HAP-1 (cell line): ENCODE measurements around the gene TEN1.

Experiments used
- DNase-seq, 2 experiments: peaks; one replicate each; pipeline ENCODE4 v3.0.0-alpha.2; 2016 to 2020; ENCODE audit warnings: low spot score in 2 of 2
- H3K27me3 ChIP-seq: fragments of 250-450 bp; sonication (Bioruptor Pico); 2 replicates; pipeline ENCODE4 v1.5.1; 2020; ENCODE audit warnings: low read depth, mild to moderate bottlenecking, moderate library complexity
- H3K36me3 ChIP-seq: fragments of 250-450 bp; sonication (Bioruptor Pico); replicated peaks from 2 replicates; pipeline ENCODE4 v1.5.1; 2020; ENCODE audit warnings: mild to moderate bottlenecking
- H3K4me1 ChIP-seq: fragments of 250-450 bp; sonication (Bioruptor Pico); 2 replicates; pipeline ENCODE4 v1.5.1; 2020; ENCODE audit warnings: mild to moderate bottlenecking
- H3K4me3 ChIP-seq: fragments of 250-450 bp; sonication (Bioruptor Pico); 2 replicates; pipeline ENCODE4 v1.5.1; 2020; ENCODE audit warnings: mild to moderate bottlenecking, moderate library complexity
- H3K9me3 ChIP-seq: fragments of 250-450 bp; sonication (Bioruptor Pico); 2 replicates; pipeline ENCODE4 v1.5.1; 2020; ENCODE audit warnings: mild to moderate bottlenecking, moderate library complexity
- in situ Hi-C: fragments of 300-500 bp; cut with MboI; formaldehyde crosslinking; loops from 3 replicates; pipeline ENCODE4 v1.14.3; 2020; ENCODE audit warnings: low sequenced_read_pairs, inconsistent platforms, mixed read lengths

Gene TEN1, protein sequence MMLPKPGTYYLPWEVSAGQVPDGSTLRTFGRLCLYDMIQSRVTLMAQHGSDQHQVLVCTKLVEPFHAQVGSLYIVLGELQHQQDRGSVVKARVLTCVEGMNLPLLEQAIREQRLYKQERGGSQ

DNA sequence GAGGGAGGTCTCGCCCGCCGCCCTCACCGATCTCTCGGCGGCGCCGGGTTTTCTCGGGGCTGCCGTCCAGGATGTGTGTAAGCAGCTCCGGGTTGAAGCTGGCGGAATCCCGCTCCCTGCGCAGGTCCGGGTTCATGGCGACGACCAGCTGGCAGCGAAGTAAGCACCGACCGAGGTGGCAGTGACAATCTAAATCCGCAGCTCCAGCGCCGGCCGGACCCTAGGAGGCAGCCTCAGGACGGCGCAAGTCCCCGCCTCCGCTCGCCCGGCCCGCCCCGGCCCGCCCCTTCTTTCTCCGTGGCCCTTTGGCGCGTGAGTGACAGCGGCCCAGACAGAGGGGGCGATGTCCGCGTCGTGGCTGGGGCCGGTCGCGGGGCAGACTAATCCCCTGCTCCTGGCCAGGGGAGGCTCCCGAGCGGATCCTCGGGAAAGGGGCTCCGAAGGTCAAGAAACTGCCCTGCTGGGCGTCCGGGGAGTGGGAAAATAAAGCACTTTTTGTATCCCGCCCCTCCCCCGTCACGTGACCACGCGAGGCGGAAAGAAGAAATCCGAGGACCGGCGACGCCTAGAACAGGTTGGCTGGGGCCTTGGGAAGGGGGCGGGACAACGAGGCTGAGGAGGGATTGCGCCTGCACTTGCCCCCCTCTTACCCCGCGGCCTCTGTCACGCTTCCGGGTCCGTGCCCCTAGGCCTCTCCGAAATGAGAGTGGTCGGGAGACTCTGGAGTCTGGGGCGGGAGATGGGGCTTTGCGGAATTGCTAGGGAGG is at the start of gene TEN1, which contains the start of gene ACOX1:
TEN1 (plus strand) TSS at position 303 of the 767 bp plus-strand sequence. CDS start 6,953 bp downstream, outside the sequence.
ACOX1 (minus strand) TSS at position 229 of the 767 bp plus-strand sequence; CDS start at position 136, 93 bp downstream.
- no peaks in the 10 kb centered on the region for H3K27me3 ChIP-seq
- H3K9me3 ChIP-seq = no peaks in the 10 kb centered on the region
- H3K4me3 ChIP-seq = peak within 1 kb of the TSS; percentile 73
- in situ Hi-C loops = no loop called here
- H3K36me3 ChIP-seq = 0 out of 2 replicates have a peak, but pooled peaks cover 4% of the 10 kb centered on the region
- peak; percentile 83 to 100 for DNase-seq
- H3K4me1 ChIP-seq = peaks cover 60% of the 10 kb centered on the region

DNA sequence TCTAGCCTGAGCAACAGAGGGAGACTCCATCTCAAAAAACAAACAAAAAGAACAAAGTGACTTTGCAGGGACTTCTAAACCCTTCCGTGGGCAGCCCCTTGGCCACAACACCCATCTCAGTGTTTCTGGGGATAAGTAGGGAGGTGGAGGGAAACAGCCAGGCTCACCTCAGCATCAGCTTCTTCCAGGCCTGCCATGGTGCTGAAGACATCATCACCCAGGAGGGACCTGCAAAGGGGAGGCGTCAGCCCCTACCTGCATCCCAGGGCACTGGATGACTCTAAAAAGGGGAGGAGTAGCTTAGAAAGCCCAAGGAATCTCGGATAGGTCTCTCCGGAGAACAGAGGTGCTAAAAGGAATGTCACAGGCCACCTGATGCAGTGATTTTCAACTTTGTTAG is 48.0 kb upstream of the TEN1 start:
- Histone ChIP-seq H3K36me3 (peaks cover 25% of the 10 kb centered on the region), H3K27me3 (no peaks in the 10 kb centered on the region), H3K4me3 (no peak overlapping the region), H3K9me3 (no peaks in the 10 kb centered on the region), H3K4me1 (no peaks in the 10 kb centered on the region)
- no peak for DNase-seq
- in situ Hi-C loops = no loop called here

DNA sequence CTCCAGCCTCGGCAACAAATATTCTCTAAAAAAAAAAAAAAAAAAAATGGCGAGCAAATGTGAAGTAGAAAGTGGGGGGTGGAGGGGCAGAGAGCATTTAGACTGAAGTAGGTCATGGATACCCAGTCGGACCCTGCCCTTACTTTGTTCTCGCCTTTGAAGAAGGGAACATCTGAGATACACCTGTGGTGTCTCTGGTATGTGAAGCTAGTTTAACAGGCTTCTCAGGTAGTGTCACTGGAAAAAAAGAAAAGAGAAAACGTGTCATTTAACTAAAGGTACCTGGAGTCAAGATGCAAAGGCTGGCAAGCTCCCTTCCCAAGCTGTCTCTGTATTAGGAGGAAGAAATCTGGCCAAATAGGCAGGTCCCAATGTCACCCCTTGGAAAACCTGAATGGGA is 46.2 kb upstream of the TEN1 start:
- no peaks in the 10 kb centered on the region for H3K4me1 ChIP-seq
- no peak overlapping the region for H3K4me3 ChIP-seq
- no peaks in the 10 kb centered on the region for H3K9me3 ChIP-seq
- H3K27me3 ChIP-seq = no peaks in the 10 kb centered on the region
- in situ Hi-C loops = no loop called here
- DNase-seq = no peak
- peaks cover 13% of the 10 kb centered on the region for H3K36me3 ChIP-seq

DNA sequence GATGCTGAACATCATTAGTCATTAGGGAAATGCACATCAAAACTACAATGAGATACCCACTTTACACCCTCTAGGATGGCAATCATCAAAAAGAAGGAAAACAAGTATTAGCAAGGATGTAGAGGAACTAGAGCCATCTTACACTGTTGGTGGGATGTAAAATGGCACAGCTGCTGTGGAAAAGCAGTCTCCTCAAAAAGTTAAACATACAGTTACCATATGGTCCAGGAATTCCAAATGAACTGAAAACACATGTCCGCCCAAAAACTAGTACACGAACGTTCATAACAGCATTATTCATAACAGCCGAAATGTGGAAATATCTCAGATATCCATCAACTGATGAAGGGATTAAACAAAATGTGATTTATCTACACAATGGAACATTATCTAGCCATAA is 45.2 kb upstream of the TEN1 start:
- H3K9me3 ChIP-seq = no peaks in the 10 kb centered on the region
- H3K36me3 ChIP-seq = peaks cover 13% of the 10 kb centered on the region
- no peak overlapping the region for H3K4me3 ChIP-seq
- in situ Hi-C loops = no loop called here
- DNase-seq = no peak
- H3K27me3 ChIP-seq = no peaks in the 10 kb centered on the region
- H3K4me1 ChIP-seq = no peaks in the 10 kb centered on the region

DNA sequence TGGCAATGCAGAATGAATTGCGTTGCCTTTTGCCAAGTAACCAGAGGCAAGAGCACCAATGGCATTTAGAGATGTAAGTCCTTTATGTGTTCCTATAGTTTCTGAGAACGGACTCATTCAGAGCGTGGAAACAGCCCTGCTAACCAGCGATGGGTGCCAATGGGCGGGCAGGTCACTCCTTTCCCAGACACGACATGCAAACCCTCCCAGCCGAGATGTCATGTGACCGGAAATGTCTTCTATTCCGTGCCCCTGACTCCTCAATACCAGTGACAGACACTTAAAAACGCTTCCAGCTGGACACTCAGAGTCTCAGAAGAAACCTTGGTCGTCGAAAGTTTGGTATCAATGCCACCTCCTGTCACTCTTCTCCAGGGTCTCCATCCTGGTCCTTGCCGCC is 41.4 kb upstream of the TEN1 start:
- in situ Hi-C loops = no loop called here
- DNase-seq = no peak
- Histone ChIP-seq H3K4me1 (peaks cover 3% of the 10 kb centered on the region), H3K9me3 (no peaks in the 10 kb centered on the region), H3K36me3 (peaks cover 5% of the 10 kb centered on the region; the same call in 1 of the 2 replicates), H3K27me3 (no peaks in the 10 kb centered on the region), H3K4me3 (no peak overlapping the region)

DNA sequence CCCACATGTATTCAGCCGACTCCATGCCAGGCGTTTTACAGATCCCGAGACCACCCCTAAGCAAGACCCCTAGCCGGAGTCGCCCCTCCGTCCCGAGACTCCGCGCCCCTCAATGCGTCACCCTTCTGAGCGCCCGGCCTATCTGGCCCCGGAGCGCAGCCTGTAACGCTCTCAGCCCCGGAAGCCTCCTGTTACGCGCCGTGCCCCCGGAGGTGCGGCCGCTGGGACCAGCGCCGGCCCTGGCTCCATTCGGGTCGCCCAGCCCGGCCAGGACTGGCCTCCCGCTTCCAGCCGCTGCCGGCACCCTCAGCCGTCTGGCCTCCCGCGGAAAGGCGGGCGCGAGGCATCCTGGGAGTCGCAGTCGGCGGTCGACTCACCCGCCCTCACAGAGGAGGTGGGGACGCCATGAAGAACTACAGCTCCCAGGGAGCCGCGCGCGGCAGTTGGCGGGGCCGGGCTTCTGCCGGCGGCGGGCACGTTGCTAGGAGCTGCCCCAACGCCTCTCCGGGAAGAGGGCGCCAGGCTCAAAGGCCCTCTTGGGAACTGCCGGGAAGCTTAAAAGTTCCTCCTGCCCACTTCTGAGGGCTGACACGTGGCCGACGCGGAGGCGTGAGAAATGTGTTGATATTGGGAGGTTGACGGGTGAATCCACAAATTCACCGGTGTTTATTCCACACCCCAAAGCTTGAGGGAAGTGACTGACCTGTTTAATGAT is 38.2 kb upstream of the TEN1 start, which contains the start of gene FBF1:
FBF1 (minus strand) TSS at position 316 of the 715 bp plus-strand sequence. CDS start 2,893 bp downstream, outside the sequence.
- no peaks in the 10 kb centered on the region for H3K9me3 ChIP-seq
- DNase-seq = peak; percentile 95 to 97
- peaks cover 9% of the 10 kb centered on the region for H3K36me3 ChIP-seq
- peaks cover 3% of the 10 kb centered on the region for H3K4me1 ChIP-seq
- no peaks in the 10 kb centered on the region for H3K27me3 ChIP-seq
- in situ Hi-C loops = no loop called here
- peak within 1 kb of the TSS; percentile 61 for H3K4me3 ChIP-seq

DNA sequence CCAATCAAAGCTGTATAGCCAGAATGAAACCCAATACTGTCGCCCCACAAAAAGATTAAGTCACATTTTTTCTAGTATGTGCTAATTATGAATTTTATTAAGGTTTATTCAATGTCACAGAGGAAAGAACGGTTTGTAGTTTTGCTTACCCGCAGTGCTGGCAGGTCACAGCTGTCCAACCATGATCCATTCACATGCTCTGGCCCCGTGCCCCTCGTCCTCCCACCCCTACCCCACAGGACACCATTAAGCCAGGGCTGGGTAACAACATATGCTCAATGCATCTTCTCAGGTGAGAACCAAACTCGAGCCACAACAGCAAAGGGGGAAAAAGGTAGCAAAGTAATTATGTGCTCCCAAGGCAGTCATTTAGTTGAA is 37.6 kb upstream of the TEN1 start:
- Histone ChIP-seq H3K9me3 (no peaks in the 10 kb centered on the region), H3K4me1 (peaks cover 3% of the 10 kb centered on the region), H3K36me3 (peaks cover 15% of the 10 kb centered on the region), H3K27me3 (no peaks in the 10 kb centered on the region), H3K4me3 (peak overlapping the region; percentile 61; the same call in 1 of the 2 replicates)
- DNase-seq = no peak
- in situ Hi-C loops = no loop called here

DNA sequence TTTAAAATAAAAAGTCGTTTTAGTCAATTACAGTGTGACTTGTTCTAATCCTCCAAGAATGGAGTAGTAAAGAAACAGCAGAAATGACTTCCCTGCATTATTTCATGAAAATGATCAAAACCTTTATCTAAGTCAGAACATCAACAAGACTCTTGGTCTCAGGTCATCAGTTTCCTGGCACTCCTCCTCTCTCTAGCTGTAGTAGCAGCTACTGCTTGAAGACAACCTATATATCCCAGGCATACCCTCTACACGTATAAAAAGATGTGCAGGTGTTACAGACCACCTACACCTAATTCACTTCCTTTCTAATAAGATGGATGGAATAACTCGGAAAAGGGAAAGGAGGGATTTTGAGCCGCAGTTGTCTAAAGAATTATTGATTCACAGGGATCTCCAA is 36.6 kb upstream of the TEN1 start:
- Histone ChIP-seq H3K27me3 (no peaks in the 10 kb centered on the region), H3K4me1 (peaks cover 3% of the 10 kb centered on the region), H3K36me3 (peaks cover 15% of the 10 kb centered on the region), H3K4me3 (no peak overlapping the region), H3K9me3 (no peaks in the 10 kb centered on the region)
- DNase-seq = no peak
- in situ Hi-C loops = no loop called here

DNA sequence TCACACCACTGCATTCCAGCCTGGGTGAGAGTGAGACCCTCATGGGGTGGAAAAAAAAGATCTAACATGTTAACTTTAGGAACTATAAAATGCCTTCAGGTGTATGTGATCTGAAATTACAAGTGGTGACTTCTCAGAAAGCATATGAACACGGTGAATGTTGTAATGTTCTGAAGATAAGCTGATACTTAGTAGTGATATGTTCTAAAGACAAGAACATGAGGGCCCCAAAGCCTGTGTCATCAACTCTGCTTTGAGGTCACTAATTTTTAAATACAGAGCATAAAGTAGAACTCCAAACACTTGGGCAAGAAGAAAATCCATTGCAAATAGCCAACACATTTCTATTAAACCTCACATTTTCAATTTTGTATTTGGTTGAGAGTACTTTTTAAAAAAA is 35.5 kb upstream of the TEN1 start:
- peaks cover 20% of the 10 kb centered on the region for H3K36me3 ChIP-seq
- in situ Hi-C loops = no loop called here

DNA sequence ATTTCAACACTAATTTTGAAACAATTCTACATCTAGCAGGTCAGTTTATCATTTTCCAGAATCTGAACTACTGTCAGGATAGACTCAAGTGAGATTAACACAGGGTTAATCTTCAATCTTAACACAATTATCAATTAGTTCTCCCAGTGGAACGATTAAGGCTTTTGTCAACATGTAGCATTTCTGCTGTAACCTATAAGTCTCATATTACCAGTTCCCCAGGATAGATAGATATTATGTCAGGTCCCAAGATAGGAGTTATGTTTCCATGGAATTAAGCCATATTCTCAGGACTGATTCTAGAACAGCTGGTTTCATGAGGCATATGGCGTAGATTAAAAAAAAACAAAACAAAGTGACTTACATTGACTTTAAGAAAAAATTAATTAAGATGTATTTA is 33.8 kb upstream of the TEN1 start:
- H3K9me3 ChIP-seq = no peaks in the 10 kb centered on the region
- no peaks in the 10 kb centered on the region for H3K27me3 ChIP-seq
- peaks cover 35% of the 10 kb centered on the region for H3K36me3 ChIP-seq
- DNase-seq = no peak
- no peak overlapping the region for H3K4me3 ChIP-seq
- peaks cover 2% of the 10 kb centered on the region for H3K4me1 ChIP-seq
- in situ Hi-C loops = no loop called here

More for the DNA sequence above, 35.5 kb upstream of the TEN1 start:
- peaks cover 3% of the 10 kb centered on the region for H3K4me1 ChIP-seq
- no peak overlapping the region for H3K4me3 ChIP-seq
- DNase-seq = no peak
- no peaks in the 10 kb centered on the region for H3K27me3 ChIP-seq
- H3K9me3 ChIP-seq = no peaks in the 10 kb centered on the region

DNA sequence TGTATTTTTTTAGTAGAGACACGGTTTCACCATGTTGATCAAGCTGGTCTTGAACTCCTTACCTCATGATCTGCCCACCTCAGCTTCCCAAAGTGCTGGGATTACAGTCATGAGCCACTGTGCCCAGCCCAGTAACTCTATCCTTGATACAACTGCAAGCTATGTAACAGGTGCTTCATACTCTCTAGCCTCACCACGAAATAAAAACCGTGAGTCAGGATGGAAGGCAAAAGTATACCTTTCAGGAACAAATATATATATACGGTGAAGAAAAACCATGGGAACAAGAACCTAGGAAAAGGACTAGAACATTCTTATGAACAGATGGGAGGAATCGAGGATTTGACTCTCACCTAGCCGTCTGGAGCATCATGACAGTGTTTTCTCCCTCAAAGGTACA is 28.6 kb upstream of the TEN1 start:
- peaks cover 72% of the 10 kb centered on the region for H3K36me3 ChIP-seq
- in situ Hi-C loops = no loop called here

DNA sequence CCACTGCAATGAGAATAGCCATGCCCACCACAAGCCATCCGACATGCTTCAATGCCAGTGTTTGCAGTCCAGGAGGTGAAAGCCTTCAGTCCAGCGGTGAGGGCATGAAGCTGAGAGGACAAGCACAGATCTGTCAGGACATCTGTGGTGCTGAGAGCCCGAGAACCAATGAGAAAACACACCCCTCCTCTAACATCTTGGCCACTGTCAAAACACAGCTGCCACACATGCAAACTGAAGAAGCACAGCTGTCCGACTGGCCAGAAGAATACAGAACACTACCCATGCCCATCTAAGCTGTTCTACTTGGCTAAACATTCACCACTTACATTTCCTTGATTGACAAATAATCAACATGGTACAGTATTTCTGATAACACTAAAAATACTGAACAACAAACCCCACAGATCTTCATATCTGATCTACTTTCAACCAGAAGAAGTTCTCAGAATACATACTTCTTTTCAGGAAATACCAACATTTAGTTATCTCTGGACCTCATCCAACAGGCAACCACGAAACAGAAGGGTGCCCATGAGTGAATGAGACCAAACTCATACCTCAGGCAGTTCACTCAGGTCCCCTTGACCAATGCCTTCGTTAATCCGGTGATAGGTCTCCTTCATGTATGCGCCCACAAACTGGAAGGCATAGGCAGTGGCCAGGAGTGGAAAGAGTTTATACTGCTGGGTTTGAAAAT is 28.0 kb upstream of the TEN1 start:
- no peak for DNase-seq
- H3K36me3 ChIP-seq = peaks cover 74% of the 10 kb centered on the region
- H3K4me1 ChIP-seq = no peaks in the 10 kb centered on the region
- H3K27me3 ChIP-seq = no peaks in the 10 kb centered on the region
- in situ Hi-C loops = no loop called here
- no peaks in the 10 kb centered on the region for H3K9me3 ChIP-seq
- H3K4me3 ChIP-seq = no peak overlapping the region

More for the DNA sequence above, 28.6 kb upstream of the TEN1 start:
- Histone ChIP-seq H3K9me3 (no peaks in the 10 kb centered on the region), H3K4me1 (no peaks in the 10 kb centered on the region), H3K4me3 (no peak overlapping the region), H3K27me3 (no peaks in the 10 kb centered on the region)
- DNase-seq = no peak

DNA sequence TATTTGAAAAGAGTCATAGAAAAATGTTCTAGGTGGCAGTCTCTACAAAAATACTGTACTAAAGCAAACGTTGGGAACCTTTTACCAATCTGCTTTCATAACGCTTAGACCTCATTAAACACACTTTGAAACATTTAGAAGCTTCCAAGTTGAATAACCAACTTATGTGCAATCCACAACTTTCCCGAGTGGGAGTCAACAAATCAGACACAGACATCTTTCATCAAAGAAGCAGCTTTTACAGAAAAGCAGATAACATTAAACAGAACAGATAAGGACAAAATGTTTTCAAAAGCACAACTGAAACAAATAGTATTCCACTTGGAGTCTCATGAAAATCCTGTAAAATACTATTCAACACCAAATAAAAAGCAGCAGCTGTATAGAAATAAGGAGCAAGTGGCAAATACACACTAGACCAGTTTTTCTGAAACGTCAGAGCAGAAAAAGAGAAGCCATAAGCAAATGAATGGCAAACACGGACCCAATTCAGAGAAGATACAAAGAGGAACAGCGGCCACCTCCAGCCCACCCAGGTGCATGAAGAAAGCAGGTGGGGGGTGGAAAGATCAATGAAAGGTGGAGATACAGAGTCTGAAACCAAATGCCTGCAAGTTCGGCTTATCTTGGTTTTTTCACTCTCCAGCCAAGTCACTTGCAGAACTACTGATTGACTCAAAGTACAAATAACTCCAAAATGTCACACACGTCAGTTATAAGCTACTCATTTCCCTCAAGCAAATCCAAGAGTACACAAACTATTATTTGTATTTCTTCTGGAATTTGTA is 19.8 kb upstream of the TEN1 start:
- DNase-seq = no peak
- Histone ChIP-seq H3K36me3 (peaks cover 23% of the 10 kb centered on the region), H3K27me3 (no peaks in the 10 kb centered on the region), H3K4me3 (no peak overlapping the region), H3K9me3 (no peaks in the 10 kb centered on the region), H3K4me1 (no peaks in the 10 kb centered on the region)
- in situ Hi-C loops = no loop called here
